Nephron (organoid): ENCODE data around the gene PRSS21.

Experiments
- H3K27ac Mint-ChIP-seq, 3 experiments: 2 replicates each; pipeline ENCODE4 v1.8.0; 2020; ENCODE audit warnings: mixed read lengths in 3 of 3, mild to moderate bottlenecking in 2 of 3, moderate library complexity in 1 of 3
- H3K27me3 Mint-ChIP-seq: 2 replicates; pipeline ENCODE4 v1.8.0; 2021; ENCODE audit warnings: low read depth, mild to moderate bottlenecking, moderate library complexity, mixed read lengths
- H3K36me3 Mint-ChIP-seq: 2 replicates; pipeline ENCODE4 v1.8.0; 2020; ENCODE audit warnings: low read depth, mixed read lengths
- H3K4me1 Mint-ChIP-seq: 2 replicates; pipeline ENCODE4 v1.8.0; 2020; ENCODE audit warnings: mixed read lengths
- H3K4me3 Mint-ChIP-seq, 3 experiments: 2 replicates each; pipeline ENCODE4 v1.8.0; 2020; ENCODE audit warnings: mild to moderate bottlenecking in 3 of 3, mixed read lengths in 3 of 3, moderate library complexity in 2 of 3
- H3K9me3 Mint-ChIP-seq: 2 replicates; pipeline ENCODE4 v1.8.0; 2020; ENCODE audit warnings: mixed read lengths
- CTCF ChIP-seq, 3 experiments: fragments of 200-600 bp; sonication (generic); IDR thresholded peaks; one replicate each; pipeline ENCODE4 v1.5.0; 2021; ENCODE audit warnings: antibody characterized with exemption in 3 of 3; ENCODE audit not compliant: unreplicated experiment in 3 of 3

PRSS21 gene

GRCh38 chr16:2799205-2799858 lies 17.7 kb upstream of the PRSS21 start:
- H3K9me3 Mint-ChIP-seq: peaks cover 16% of the 10 kb centered on the region
- H3K27me3 Mint-ChIP-seq: peaks cover 9% of the 10 kb centered on the region
- no peak overlapping the region for H3K4me3 Mint-ChIP-seq
- peaks cover 4% of the 10 kb centered on the region for H3K36me3 Mint-ChIP-seq
- peaks cover 8% of the 10 kb centered on the region for H3K4me1 Mint-ChIP-seq
- H3K27ac Mint-ChIP-seq: no peak overlapping the region
- TF ChIP-seq CTCF (IDR thresholded peaks at IDR 0.05; ENCODE audit: unreplicated experiment in 3 of 3): no peak

- peaks cover 18% of the 10 kb centered on the region for H3K9me3 Mint-ChIP-seq
- peaks cover 4% of the 10 kb centered on the region for H3K36me3 Mint-ChIP-seq
- TF ChIP-seq CTCF (IDR thresholded peaks at IDR 0.05; ENCODE audit: unreplicated experiment in 3 of 3): no peak
- H3K27me3 Mint-ChIP-seq: peaks cover 9% of the 10 kb centered on the region
- no peak overlapping the region for H3K4me3 Mint-ChIP-seq
- H3K27ac Mint-ChIP-seq: no peak overlapping the region
- peaks cover 8% of the 10 kb centered on the region for H3K4me1 Mint-ChIP-seq
Measured at GRCh38 chr16:2799859-2800226, 17.2 kb upstream of the PRSS21 start.

GRCh38 chr16:2803545-2804195 lies 13.4 kb upstream of the PRSS21 start:
- no peak overlapping the region for H3K4me3 Mint-ChIP-seq
- H3K27me3 Mint-ChIP-seq: peaks cover 22% of the 10 kb centered on the region
- H3K36me3 Mint-ChIP-seq: peaks cover 7% of the 10 kb centered on the region
- no peak overlapping the region for H3K27ac Mint-ChIP-seq
- TF ChIP-seq CTCF (IDR thresholded peaks at IDR 0.05; ENCODE audit: unreplicated experiment in 3 of 3): no peak
- no peaks in the 10 kb centered on the region for H3K4me1 Mint-ChIP-seq
- peaks cover 35% of the 10 kb centered on the region for H3K9me3 Mint-ChIP-seq

- Mint-ChIP-seq H3K27me3 (peaks cover 26% of the 10 kb centered on the region), H3K4me3 (no peak overlapping the region), H3K4me1 (no peaks in the 10 kb centered on the region), H3K9me3 (peaks cover 44% of the 10 kb centered on the region), H3K27ac (no peak overlapping the region), H3K36me3 (peaks cover 7% of the 10 kb centered on the region)
- TF ChIP-seq CTCF (IDR thresholded peaks at IDR 0.05; ENCODE audit: unreplicated experiment in 3 of 3): no peak
Measured at GRCh38 chr16:2804728-2805127, 12.3 kb upstream of the PRSS21 start.

GRCh38 chr16:2806286-2806685 lies 10.8 kb upstream of the PRSS21 start:
- H3K4me3 Mint-ChIP-seq: no peak overlapping the region

More at GRCh38 chr16:2806286-2806685, 10.8 kb upstream of the PRSS21 start:
- no peak overlapping the region for H3K27ac Mint-ChIP-seq
- peaks cover 36% of the 10 kb centered on the region for H3K27me3 Mint-ChIP-seq
- H3K9me3 Mint-ChIP-seq: peaks cover 44% of the 10 kb centered on the region
- TF ChIP-seq CTCF (IDR thresholded peaks at IDR 0.05; ENCODE audit: unreplicated experiment in 3 of 3): no peak
- peaks cover 7% of the 10 kb centered on the region for H3K36me3 Mint-ChIP-seq
- no peaks in the 10 kb centered on the region for H3K4me1 Mint-ChIP-seq
